SK-N-SH (cell line): Measurements from ENCODE around the gene AGT.

Source experiments
- CHD2 ChIP-seq: fragments of 150-350 bp; IDR thresholded peaks from 2 replicates; pipeline ENCODE4 v1.6.1; 2018; ENCODE audit warnings: low read length; ENCODE audit not compliant: partially characterized antibody
- FOXM1 ChIP-seq: IDR thresholded peaks from 2 replicates; pipeline ENCODE4 v1.4.0; 2012; ENCODE audit warnings: low read depth, mild to moderate bottlenecking
- JUND ChIP-seq: IDR thresholded peaks from 2 replicates; pipeline ENCODE4 v1.4.0; 2012
- NRF1 ChIP-seq: IDR thresholded peaks from 2 replicates; pipeline ENCODE4 v1.6.1; 2012; ENCODE audit warnings: low read depth, mild to moderate bottlenecking, low read length
- POLR2AphosphoS5 ChIP-seq: IDR thresholded peaks from 2 replicates; pipeline ENCODE4 v1.6.1; 2012; ENCODE audit warnings: low read depth, low read length
- YY1 ChIP-seq: IDR thresholded peaks from 2 replicates; pipeline ENCODE4 v1.4.0; 2012; ENCODE audit warnings: low read depth, mild to moderate bottlenecking
- TF ChIP-seq, protein P1 (sequence below): fragments of 200-600 bp; sonication (generic); IDR thresholded peaks from 2 replicates; pipeline ENCODE4 v1.6.1; 2017; ENCODE audit warnings: antibody characterized with exemption, mild to moderate bottlenecking, moderate library complexity

DNA sequence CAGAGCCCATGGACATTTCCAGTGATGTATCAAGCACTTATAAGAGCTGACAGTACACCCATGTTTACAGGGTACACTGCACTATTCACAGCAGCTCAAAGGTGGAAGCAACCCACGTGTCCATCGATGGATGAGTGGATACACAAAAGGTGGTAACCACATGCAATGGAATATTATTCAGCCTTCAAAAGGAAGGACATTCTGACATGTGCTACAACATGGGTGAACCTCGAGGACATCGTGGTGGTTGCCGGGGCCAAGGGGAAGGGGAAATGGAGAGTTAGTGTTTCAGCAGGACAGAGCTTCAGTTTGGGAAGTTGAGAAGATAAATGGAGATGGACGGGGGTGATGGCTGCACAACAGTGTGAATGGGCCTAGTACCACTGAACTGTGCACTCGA, 9.1 kb downstream of the AGT start:
- TF ChIP-seq POLR2AphosphoS5, result no peak
- TF ChIP-seq YY1, result no peak
- TF ChIP-seq, protein P1, sequence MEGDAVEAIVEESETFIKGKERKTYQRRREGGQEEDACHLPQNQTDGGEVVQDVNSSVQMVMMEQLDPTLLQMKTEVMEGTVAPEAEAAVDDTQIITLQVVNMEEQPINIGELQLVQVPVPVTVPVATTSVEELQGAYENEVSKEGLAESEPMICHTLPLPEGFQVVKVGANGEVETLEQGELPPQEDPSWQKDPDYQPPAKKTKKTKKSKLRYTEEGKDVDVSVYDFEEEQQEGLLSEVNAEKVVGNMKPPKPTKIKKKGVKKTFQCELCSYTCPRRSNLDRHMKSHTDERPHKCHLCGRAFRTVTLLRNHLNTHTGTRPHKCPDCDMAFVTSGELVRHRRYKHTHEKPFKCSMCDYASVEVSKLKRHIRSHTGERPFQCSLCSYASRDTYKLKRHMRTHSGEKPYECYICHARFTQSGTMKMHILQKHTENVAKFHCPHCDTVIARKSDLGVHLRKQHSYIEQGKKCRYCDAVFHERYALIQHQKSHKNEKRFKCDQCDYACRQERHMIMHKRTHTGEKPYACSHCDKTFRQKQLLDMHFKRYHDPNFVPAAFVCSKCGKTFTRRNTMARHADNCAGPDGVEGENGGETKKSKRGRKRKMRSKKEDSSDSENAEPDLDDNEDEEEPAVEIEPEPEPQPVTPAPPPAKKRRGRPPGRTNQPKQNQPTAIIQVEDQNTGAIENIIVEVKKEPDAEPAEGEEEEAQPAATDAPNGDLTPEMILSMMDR, result no peak
- no peak for TF ChIP-seq JUND
- TF ChIP-seq NRF1, result no peak
- TF ChIP-seq CHD2, result no peak
- no peak for TF ChIP-seq FOXM1
